ENCODE data around the gene C10orf143. TPM values are rescaled to one million over a fixed set of nuclear protein-coding genes. Genes with fewer than 3 reads are reported as not detected.

C10orf143 gene
- total and polyA plus RNA-seq, 2 of the 4 experiments (the other 2 are of a cell fraction): 0.36 to 0.60 TPM

DNA sequence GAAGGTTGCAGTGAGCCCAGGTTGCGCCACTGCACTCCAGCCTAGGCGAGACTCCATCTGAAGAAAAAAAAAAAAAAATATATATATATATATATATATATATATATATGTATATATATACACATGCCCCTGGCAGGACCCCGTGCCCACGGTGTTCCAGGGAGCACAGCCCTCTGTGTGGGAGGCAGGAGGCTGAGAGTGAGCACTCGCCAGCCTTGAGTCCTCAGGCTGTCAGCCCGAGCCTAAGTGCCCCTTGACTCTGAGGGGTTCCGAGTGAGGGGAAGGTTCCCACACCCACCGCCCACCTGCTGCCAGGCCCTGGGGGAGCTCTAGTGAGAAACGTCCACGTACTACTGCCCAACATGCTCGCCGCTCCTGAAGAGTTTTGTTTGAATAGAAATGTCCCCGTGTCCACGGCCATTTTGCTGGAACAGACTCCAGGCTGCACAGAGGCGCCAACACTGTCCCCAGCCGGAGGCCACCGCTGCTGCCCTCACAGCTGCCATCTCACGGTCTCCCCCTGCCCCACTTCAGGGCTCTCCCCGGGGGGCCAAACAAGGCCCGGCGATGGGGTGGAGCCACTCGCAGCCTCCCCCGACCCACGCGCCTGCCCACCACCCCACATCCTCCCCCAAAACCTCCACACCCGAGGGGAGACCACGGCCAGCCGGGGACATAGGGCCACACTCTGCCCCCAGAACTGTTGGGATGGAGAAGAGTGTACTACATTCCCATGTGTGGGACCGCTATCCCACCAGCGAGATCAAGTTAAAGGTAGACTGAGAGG, 83.8 kb downstream of the C10orf143 start:
- no peak overlapping the region for H4K91ac ChIP-seq (ENCODE audit: insufficient read depth, low read depth, low read length)

More for the DNA sequence above, 83.8 kb downstream of the C10orf143 start:
- Histone ChIP-seq H2AK5ac (ENCODE audit: low read depth, low read length) (no peak overlapping the region), H3K9me3 (ENCODE audit: control insufficient read depth, insufficient read depth, low read length) (no peaks in the 10 kb centered on the region), H3K56ac (ENCODE audit: extremely low read depth, insufficient read depth, low read length) (no peak overlapping the region), H3K18ac (ENCODE audit: low read depth, low read length) (no peak overlapping the region), H4K5ac (ENCODE audit: low read depth, low read length) (no peak overlapping the region), H3K79me1 (ENCODE audit: low read depth in 1 of 2, low read length in 2 of 2) (no peaks in the 10 kb centered on the region), H4K20me1 (ENCODE audit: insufficient read depth, low read length) (no peaks in the 10 kb centered on the region), H3K4me2 (ENCODE audit: low read depth, low read length) (no peak overlapping the region), H3K4me1 (ENCODE audit: control insufficient read depth, insufficient read depth, low read length) (peaks cover 2% of the 10 kb centered on the region; the same call in 1 of the 2 replicates), H3K27ac (ENCODE audit: insufficient read depth, low read length) (no peak overlapping the region), H3K4ac (ENCODE audit: low read depth, low read length) (no peak overlapping the region), H2AFZ (replicated peaks; ENCODE audit: low read length, poor library complexity) (no peak overlapping the region), H3K9ac (ENCODE audit: low read depth, low read length) (no peak overlapping the region), H2BK20ac (ENCODE audit: low read depth, low read length) (no peak overlapping the region), H2BK15ac (ENCODE audit: low read depth, low read length) (no peak overlapping the region), H3K27me3 (ENCODE audit: control insufficient read depth, insufficient read depth, low read length) (no peaks in the 10 kb centered on the region), H3K9me1 (ENCODE audit: insufficient read depth, low read length) (no peaks in the 10 kb centered on the region), H2AK9ac (replicated peaks; ENCODE audit: low read depth, low read length, poor library complexity) (no peak overlapping the region), H3K36me3 (ENCODE audit: control insufficient read depth, insufficient read depth, low read length) (no peaks in the 10 kb centered on the region), H4K8ac (ENCODE audit: low read depth in 2 of 2, low read length in 2 of 2) (no peak overlapping the region), H2BK120ac (ENCODE audit: low read depth, low read length) (no peak overlapping the region), H2BK5ac (ENCODE audit: low read depth, low read length, poor library complexity, severe bottlenecking) (no peak overlapping the region), H3K14ac (replicated peaks; ENCODE audit: low read depth, low read length) (no peak overlapping the region), H3K4me3 (ENCODE audit: insufficient read depth, low read depth, low read length) (no peak overlapping the region), H3K23ac (ENCODE audit: low read depth, low read length) (no peak overlapping the region)
- ATAC-seq (ENCODE audit: low read depth) (no peak), DNase-seq (no peak)
- dilution Hi-C loops (cut with HindIII; ENCODE audit: low sequenced_read_pairs, unreplicated experiment): no loop called here
- POLR2A ChIA-PET (ENCODE audit: unreplicated experiment): interaction anchor here (0.5 kb wide), 1 partner anchor 560 kb away, joined by 10 read pairs; no protein-coding TSS in a partner anchor
- no peak for TF ChIP-seq RFX5 (IDR thresholded peaks at IDR 0.05; ENCODE audit: low read depth, low read length)
- TF ChIP-seq FOS (IDR thresholded peaks at IDR 0.05; ENCODE audit: low read depth, low read length): no peak
- TF ChIP-seq NFE2L2 (IDR thresholded peaks at IDR 0.05; ENCODE audit: low read depth, low read length): no peak
- TF ChIP-seq BHLHE40 (IDR thresholded peaks at IDR 0.05; ENCODE audit: low read depth, low read length): no peak
- TF ChIP-seq CEBPB (IDR thresholded peaks at IDR 0.05; ENCODE audit: low read depth, low read length): no peak
- TF ChIP-seq, protein P1, sequence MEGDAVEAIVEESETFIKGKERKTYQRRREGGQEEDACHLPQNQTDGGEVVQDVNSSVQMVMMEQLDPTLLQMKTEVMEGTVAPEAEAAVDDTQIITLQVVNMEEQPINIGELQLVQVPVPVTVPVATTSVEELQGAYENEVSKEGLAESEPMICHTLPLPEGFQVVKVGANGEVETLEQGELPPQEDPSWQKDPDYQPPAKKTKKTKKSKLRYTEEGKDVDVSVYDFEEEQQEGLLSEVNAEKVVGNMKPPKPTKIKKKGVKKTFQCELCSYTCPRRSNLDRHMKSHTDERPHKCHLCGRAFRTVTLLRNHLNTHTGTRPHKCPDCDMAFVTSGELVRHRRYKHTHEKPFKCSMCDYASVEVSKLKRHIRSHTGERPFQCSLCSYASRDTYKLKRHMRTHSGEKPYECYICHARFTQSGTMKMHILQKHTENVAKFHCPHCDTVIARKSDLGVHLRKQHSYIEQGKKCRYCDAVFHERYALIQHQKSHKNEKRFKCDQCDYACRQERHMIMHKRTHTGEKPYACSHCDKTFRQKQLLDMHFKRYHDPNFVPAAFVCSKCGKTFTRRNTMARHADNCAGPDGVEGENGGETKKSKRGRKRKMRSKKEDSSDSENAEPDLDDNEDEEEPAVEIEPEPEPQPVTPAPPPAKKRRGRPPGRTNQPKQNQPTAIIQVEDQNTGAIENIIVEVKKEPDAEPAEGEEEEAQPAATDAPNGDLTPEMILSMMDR (conservative IDR thresholded peaks at IDR 0.05; ENCODE audit: low read depth, low read length): no peak
- TF ChIP-seq MXI1 (IDR thresholded peaks at IDR 0.05; ENCODE audit: borderline replicate concordance, low read depth, low read length): no peak
- no peak for TF ChIP-seq SMC3 (IDR thresholded peaks at IDR 0.05; ENCODE audit: low read depth, low read length)
- no peak for TF ChIP-seq RAD21 (IDR thresholded peaks at IDR 0.05; ENCODE audit: low read length)
- TF ChIP-seq RCOR1 (IDR thresholded peaks at IDR 0.05; ENCODE audit: insufficient replicate concordance, low read length): no peak
- BruUV-seq (replicated peaks): no TSS peak
- in situ Hi-C loops (cut with MboI; ENCODE audit: low sequenced_read_pairs): no loop called here
- CTCF ChIA-PET: no interaction called here
- 95% methylated on average over 4 of the region's 30 CpGs; no CpG with 5 or more reads in 1 of the 2 experiments for WGBS, 2 experiments (ENCODE audit: extremely low coverage in 2 of 2, insufficient read length in 1 of 2)
- intact Hi-C loops (cut with micrococcal nuclease): no loop called here
